ENCODE measurements around the gene DAD1. TPM values are rescaled to one million over a fixed set of nuclear protein-coding genes. Genes with fewer than 3 reads are reported as not detected.

DAD1 gene
- total RNA-seq, 4 donors from 2014 or later = 235 to 430 (median 335) TPM

DNA sequence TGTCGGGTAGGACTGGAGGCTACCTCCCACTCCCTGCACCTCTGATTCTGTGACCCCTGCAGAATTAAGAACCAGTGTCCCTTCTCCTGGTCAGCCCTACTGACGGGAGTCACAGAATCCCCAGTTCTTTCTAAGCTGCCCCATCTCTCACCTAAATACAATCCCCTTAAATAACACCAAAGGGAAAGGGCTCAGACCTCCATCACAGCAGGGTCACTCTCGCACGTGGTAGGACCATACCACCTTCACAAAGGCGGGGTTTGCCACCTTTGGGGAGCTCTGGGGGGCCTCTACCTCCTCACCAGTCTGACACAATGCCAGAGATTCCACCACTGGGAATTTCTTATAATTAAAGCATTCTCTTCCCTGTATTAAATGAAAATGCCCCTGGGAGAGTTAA, 35.6 kb downstream of the DAD1 start:
- no peaks in the 10 kb centered on the region for H3K27me3 ChIP-seq
- peaks cover 12 to 18% of the 10 kb centered on the region in 2 donors for H3K4me1 ChIP-seq
- H3K36me3 ChIP-seq = no peaks in the 10 kb centered on the region
- H3K27ac ChIP-seq = no peak overlapping the region
- H3K4me3 ChIP-seq (replicated peaks in 1 of 3) = no peak overlapping the region
- WGBS, 2 donors = 77 to 89% methylated on average over 5 of the region's 5 CpGs
- intact Hi-C loops (cut with DNase I) = no loop called here
- no peaks in the 10 kb centered on the region for H3K9me3 ChIP-seq
- DNase-seq = no peak
- TF ChIP-seq, protein P1, sequence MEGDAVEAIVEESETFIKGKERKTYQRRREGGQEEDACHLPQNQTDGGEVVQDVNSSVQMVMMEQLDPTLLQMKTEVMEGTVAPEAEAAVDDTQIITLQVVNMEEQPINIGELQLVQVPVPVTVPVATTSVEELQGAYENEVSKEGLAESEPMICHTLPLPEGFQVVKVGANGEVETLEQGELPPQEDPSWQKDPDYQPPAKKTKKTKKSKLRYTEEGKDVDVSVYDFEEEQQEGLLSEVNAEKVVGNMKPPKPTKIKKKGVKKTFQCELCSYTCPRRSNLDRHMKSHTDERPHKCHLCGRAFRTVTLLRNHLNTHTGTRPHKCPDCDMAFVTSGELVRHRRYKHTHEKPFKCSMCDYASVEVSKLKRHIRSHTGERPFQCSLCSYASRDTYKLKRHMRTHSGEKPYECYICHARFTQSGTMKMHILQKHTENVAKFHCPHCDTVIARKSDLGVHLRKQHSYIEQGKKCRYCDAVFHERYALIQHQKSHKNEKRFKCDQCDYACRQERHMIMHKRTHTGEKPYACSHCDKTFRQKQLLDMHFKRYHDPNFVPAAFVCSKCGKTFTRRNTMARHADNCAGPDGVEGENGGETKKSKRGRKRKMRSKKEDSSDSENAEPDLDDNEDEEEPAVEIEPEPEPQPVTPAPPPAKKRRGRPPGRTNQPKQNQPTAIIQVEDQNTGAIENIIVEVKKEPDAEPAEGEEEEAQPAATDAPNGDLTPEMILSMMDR (IDR thresholded peaks at IDR 0.05) = no peak
- no peak for TF ChIP-seq POLR2A (IDR thresholded peaks at IDR 0.05)

DNA sequence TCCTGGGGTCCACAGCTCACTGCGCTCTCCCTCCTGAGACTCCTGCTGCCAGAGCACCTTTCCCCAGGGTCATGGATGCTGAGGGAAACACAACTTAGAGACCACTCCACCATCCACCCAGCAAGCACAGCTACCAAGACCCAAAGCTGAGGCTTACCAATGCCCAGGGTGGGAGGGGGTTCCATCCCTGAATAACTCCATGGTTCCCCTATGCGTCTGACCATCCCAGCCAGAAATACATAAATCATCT, 36.3 kb downstream of the DAD1 start:
- Histone ChIP-seq H3K4me3 (replicated peaks in 1 of 3) (no peak overlapping the region), H3K27me3 (no peaks in the 10 kb centered on the region), H3K4me1 (peaks cover 6 to 11% of the 10 kb centered on the region in 2 donors), H3K36me3 (no peaks in the 10 kb centered on the region), H3K27ac (no peak overlapping the region), H3K9me3 (no peaks in the 10 kb centered on the region)
- 100% methylated on average over 2 of the region's 2 CpGs for WGBS, 2 donors
- DNase-seq = no peak
- TF ChIP-seq, protein P1 (IDR thresholded peaks at IDR 0.05) = no peak
- no peak for TF ChIP-seq POLR2A (IDR thresholded peaks at IDR 0.05)
- intact Hi-C loops (cut with DNase I) = no loop called here

DNA sequence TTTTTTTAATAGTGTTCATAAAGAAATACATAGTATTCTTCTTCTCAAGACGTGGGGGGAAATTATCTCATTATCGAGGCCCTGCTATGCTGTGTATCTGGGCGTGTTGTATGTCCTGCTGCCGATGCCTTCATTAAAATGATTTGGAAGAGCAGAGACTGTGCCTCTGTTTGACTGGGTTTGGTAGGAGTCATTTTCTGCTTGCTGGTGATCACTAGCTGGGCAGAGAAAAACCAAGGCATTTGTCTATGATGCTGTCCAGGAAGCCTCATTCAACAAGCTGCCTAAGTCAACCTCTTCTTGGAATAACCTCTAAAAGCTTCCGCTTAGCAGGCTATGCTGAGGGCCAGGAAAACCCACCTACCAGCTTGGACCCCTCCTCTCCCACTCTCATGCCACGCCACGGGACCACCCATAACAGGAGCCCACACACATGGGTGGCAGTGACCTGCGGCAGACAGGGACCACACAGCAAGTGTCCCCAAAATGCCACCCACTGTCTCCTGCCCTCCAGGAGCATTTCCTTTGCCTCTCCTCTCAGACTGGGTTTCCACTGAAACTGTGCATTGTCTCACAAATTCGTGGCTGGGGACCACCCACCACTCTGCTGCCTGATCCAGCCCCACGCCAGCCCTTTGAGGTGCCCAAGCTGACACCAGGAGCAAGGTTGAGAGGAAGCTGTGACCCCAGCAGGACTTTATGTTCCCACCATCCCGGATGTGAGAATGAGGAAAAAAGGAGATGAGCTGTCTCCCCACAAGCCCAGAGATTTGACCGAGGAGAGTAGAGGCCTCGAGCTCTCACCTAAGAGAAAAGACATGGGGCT, 36.8 kb downstream of the DAD1 start:
- H3K27ac ChIP-seq = no peak overlapping the region
- H3K4me1 ChIP-seq = peaks cover under 1 to 6% of the 10 kb centered on the region in 2 donors
- H3K36me3 ChIP-seq = no peaks in the 10 kb centered on the region
- DNase-seq = no peak
- WGBS, 2 donors = 82 to 84% methylated on average over 9 to 13 of the region's 13 CpGs
- intact Hi-C loops (cut with DNase I) = no loop called here
- no peaks in the 10 kb centered on the region for H3K27me3 ChIP-seq
- H3K4me3 ChIP-seq (replicated peaks in 1 of 3) = no peak overlapping the region
- TF ChIP-seq, protein P1 (IDR thresholded peaks at IDR 0.05) = no peak
- TF ChIP-seq POLR2A (IDR thresholded peaks at IDR 0.05) = no peak
- no peaks in the 10 kb centered on the region for H3K9me3 ChIP-seq

DNA sequence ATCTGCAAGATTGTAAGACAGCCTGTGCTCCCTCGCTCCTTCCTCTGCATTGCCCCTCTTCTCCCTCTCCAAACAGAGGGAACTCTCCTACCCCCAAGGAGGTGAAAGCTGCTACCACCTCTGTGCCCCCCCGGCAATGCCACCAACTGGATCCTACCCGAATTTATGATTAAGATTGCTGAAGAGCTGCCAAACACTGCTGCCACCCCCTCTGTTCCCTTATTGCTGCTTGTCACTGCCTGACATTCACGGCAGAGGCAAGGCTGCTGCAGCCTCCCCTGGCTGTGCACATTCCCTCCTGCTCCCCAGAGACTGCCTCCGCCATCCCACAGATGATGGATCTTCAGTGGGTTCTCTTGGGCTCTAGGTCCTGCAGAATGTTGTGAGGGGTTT, 37.4 kb downstream of the DAD1 start:
- intact Hi-C loops (cut with DNase I) = no loop called here
- no peaks in the 10 kb centered on the region for H3K36me3 ChIP-seq
- no peak overlapping the region for H3K27ac ChIP-seq
- H3K4me3 ChIP-seq (replicated peaks in 1 of 3) = no peak overlapping the region
- WGBS, 2 donors = 66 to 77% methylated on average over 5 of the region's 5 CpGs
- no peak for DNase-seq
- H3K4me1 ChIP-seq = peaks cover 0 to 2% of the 10 kb centered on the region in 2 donors
- no peaks in the 10 kb centered on the region for H3K27me3 ChIP-seq
- no peaks in the 10 kb centered on the region for H3K9me3 ChIP-seq
- TF ChIP-seq, protein P1 (IDR thresholded peaks at IDR 0.05) = no peak
- TF ChIP-seq POLR2A (IDR thresholded peaks at IDR 0.05) = no peak

DNA sequence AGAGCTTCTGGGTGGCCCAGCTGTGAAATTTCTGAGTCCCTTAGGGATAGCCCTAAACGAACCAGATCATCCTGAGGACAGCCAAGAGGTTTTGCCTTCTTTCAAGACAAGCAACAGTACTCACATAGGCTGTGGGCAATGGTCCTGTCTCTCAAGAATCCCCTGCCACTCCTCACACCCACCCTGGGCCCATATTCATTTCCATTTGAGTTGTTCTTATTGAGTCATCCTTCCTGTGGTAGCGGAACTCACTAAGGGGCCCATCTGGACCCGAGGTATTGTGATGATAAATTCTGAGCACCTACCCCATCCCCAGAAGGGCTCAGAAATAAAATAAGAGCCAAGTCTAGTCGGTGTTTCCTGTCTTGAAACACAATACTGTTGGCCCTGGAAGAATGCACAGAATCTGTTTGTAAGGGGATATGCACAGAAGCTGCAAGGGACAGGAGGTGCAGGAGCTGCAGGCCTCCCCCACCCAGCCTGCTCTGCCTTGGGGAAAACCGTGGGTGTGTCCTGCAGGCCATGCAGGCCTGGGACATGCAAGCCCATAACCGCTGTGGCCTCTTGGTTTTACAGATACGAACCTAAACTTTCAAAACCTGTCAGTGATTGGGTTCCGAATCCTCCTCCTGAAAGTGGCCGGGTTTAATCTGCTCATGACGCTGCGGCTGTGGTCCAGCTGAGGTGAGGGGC, 38.9 kb downstream of the DAD1 start:
- no peak overlapping the region for H3K27ac ChIP-seq
- DNase-seq = no peak
- no peaks in the 10 kb centered on the region for H3K27me3 ChIP-seq
- H3K36me3 ChIP-seq = no peaks in the 10 kb centered on the region
- no peaks in the 10 kb centered on the region for H3K9me3 ChIP-seq
- WGBS, 2 donors = 72 to 77% methylated on average over 11 of the region's 11 CpGs
- no peak overlapping the region for H3K4me3 ChIP-seq (replicated peaks in 1 of 3)
- intact Hi-C loops (cut with DNase I) = no loop called here
- peaks cover 0 to 5% of the 10 kb centered on the region in 2 donors for H3K4me1 ChIP-seq
- no peak for TF ChIP-seq POLR2A (IDR thresholded peaks at IDR 0.05)
- TF ChIP-seq, protein P1 (IDR thresholded peaks at IDR 0.05) = no peak
